Keratinocyte (primary cell): ENCODE data around the gene PI4KA. TPM values are rescaled to one million over a fixed set of nuclear protein-coding genes. Genes with fewer than 3 reads are reported as not detected.

ENCODE experiments used
- DNase-seq: peaks from one replicate; pipeline ENCODE4 v3.0.0-alpha.2; 2011; ENCODE audit warnings: low read depth, missing footprints, low spot score
- FAIRE-seq: peaks from 2 replicates; lab custom pipeline; 2011; peaks lifted over from hg19 to GRCh38; lab: Jason Lieb, UNC
- H2AFZ ChIP-seq: 2 replicates; pipeline ENCODE4 v1.6.0; 2012; ENCODE audit warnings: low read length, control low read depth, inconsistent platforms; ENCODE audit not compliant: control insufficient read depth
- H3K27ac ChIP-seq: 2 replicates; pipeline ENCODE4 v1.5.1; 2011; ENCODE audit warnings: low read length; ENCODE audit not compliant: control insufficient read depth, insufficient read depth
- H3K27me3 ChIP-seq: 3 replicates; pipeline ENCODE4 v1.6.0; 2011; ENCODE audit warnings: low read length; ENCODE audit not compliant: control insufficient read depth, insufficient read depth; ENCODE audit errors: extremely low read depth
- H3K36me3 ChIP-seq, 2 experiments: 2 replicates in 1 of 2; 3 replicates in 1 of 2; pipeline ENCODE4 v1.5.1; 2011; ENCODE audit warnings: low read length in 2 of 2, mild to moderate bottlenecking in 1 of 2; ENCODE audit not compliant: control insufficient read depth in 2 of 2, insufficient read depth in 2 of 2; ENCODE audit errors: extremely low read depth in 1 of 2
- H3K4me1 ChIP-seq: 3 replicates; pipeline ENCODE4 v1.5.1; 2011; ENCODE audit warnings: low read length; ENCODE audit not compliant: control insufficient read depth, insufficient read depth; ENCODE audit errors: extremely low read depth
- H3K4me2 ChIP-seq: 3 replicates; pipeline ENCODE4 v1.6.0; 2011; ENCODE audit warnings: low read depth, low read length; ENCODE audit not compliant: control insufficient read depth, insufficient read depth; ENCODE audit errors: extremely low read depth
- H3K4me3 ChIP-seq, 3 experiments: fragments of 200-600 bp in 1 of 3; sonication (generic) in 1 of 3; 2 replicates in 2 of 3; 3 replicates in 1 of 3; pipeline ENCODE4 v1.5.1; 2011 to 2016; ENCODE audit warnings: low read length in 3 of 3, mild to moderate bottlenecking in 3 of 3, control low read depth in 2 of 3, inconsistent platforms in 1 of 3, low read depth in 1 of 3, mixed read lengths in 1 of 3, mixed run types in 1 of 3, moderate library complexity in 1 of 3; ENCODE audit not compliant: control insufficient read depth in 2 of 3, insufficient read depth in 2 of 3; ENCODE audit errors: extremely low read depth in 1 of 3
- H3K79me2 ChIP-seq: 2 replicates; pipeline ENCODE4 v1.6.0; 2012; ENCODE audit warnings: low read length; ENCODE audit not compliant: control insufficient read depth, insufficient read depth
- H3K9ac ChIP-seq: 3 replicates; pipeline ENCODE4 v1.6.0; 2011; ENCODE audit warnings: low read length; ENCODE audit not compliant: control insufficient read depth, insufficient read depth; ENCODE audit errors: extremely low read depth
- H3K9me1 ChIP-seq: 3 replicates; pipeline ENCODE4 v1.6.0; 2011; ENCODE audit warnings: low read length; ENCODE audit not compliant: control insufficient read depth, insufficient read depth; ENCODE audit errors: extremely low read depth
- H3K9me3 ChIP-seq: 2 replicates; pipeline ENCODE4 v1.5.1; 2012; ENCODE audit warnings: low read depth, low read length; ENCODE audit not compliant: control insufficient read depth
- H4K20me1 ChIP-seq: 3 replicates; pipeline ENCODE4 v1.6.0; 2011; ENCODE audit warnings: low read length; ENCODE audit not compliant: control insufficient read depth, insufficient read depth; ENCODE audit errors: extremely low read depth
- CTCF ChIP-seq, 3 experiments: IDR thresholded peaks in 1 of 3; conservative IDR thresholded peaks in 1 of 3; optimal IDR thresholded peaks in 1 of 3; 2 replicates in 2 of 3; 3 replicates in 1 of 3; pipeline versions ENCODE3 to v1.5.1; 2011; ENCODE audit warnings: low read length in 3 of 3, mild to moderate bottlenecking in 3 of 3, moderate library complexity in 2 of 3, control low read depth in 1 of 3, inconsistent platforms in 1 of 3; ENCODE audit not compliant: insufficient read depth in 2 of 3; ENCODE audit errors: extremely low read depth in 1 of 3
- EZH2 ChIP-seq: IDR thresholded peaks from one replicate; pipeline ENCODE4 v1.6.1; 2012; ENCODE audit warnings: inconsistent platforms, mild to moderate bottlenecking, low read length, moderate library complexity
- dilution Hi-C: fragments of 300-500 bp; cut with MboI; formaldehyde crosslinking; loops from one replicate; pipeline ENCODE4 v1.7.0; 2020; ENCODE audit warnings: low sequenced_read_pairs; ENCODE audit not compliant: extremely low pct_ligation_motif_present
- polyA plus RNA-seq, 5 experiments: library from polyadenylated mRNA; depleted of rRNA in 3 of 5; stranded (reverse) in 3 of 5; stranded (forward) in 1 of 5; unstranded in 1 of 5; fragments of >200 nt; gene quantifications; 1 replicate in 1 of 5; 2 replicates in 3 of 5; 3 replicates in 1 of 5; pipeline versions ENCODE4 v1.2.1 to v1.2.3, GENCODE V29; 2011 to 2012; ENCODE audit warnings: missing spikeins in 2 of 5, low read depth in 1 of 5, low replicate concordance in 1 of 5

PI4KA gene
- polyA plus RNA-seq, 1 donor (not counting 4 experiments of a cell fraction or from before 2014, with no cell fraction given): 13.6 TPM

- Histone ChIP-seq H3K36me3 (peaks cover 14 to 20% of the 10 kb centered on the region in 2 experiments), H3K9me3 (no peaks in the 10 kb centered on the region), H3K9me1 (no peaks in the 10 kb centered on the region), H3K4me3 (no peak overlapping the region), H3K27me3 (no peaks in the 10 kb centered on the region), H3K9ac (no peak overlapping the region), H2AFZ (no peak overlapping the region), H3K4me1 (peaks cover 9% of the 10 kb centered on the region), H3K4me2 (no peak overlapping the region), H3K27ac (no peak overlapping the region), H4K20me1 (no peaks in the 10 kb centered on the region), H3K79me2 (no peaks in the 10 kb centered on the region)
- no peak for DNase-seq
- FAIRE-seq: no peak
- dilution Hi-C loops: no loop called here
- TF ChIP-seq EZH2: no peak
- TF ChIP-seq CTCF (optimal IDR thresholded peaks at IDR 0.05 in 1 of 3, IDR thresholded peaks at IDR 0.05 in 1 of 3, conservative IDR thresholded peaks at IDR 0.05 in 1 of 3; ENCODE audit: extremely low read depth in 1 of 3, insufficient read depth in 2 of 3, low read length in 3 of 3): no peak
Measured at GRCh38 chr22:20802922-20803553, 55.6 kb downstream of the PI4KA start.

GRCh38 chr22:20802452-20802851 is 56.2 kb downstream of the PI4KA start:
- no peaks in the 10 kb centered on the region for H3K27me3 ChIP-seq
- no peaks in the 10 kb centered on the region for H3K9me1 ChIP-seq
- no peak overlapping the region for H3K9ac ChIP-seq
- H3K4me2 ChIP-seq: no peak overlapping the region
- FAIRE-seq: no peak
- H3K4me1 ChIP-seq: peaks cover 8% of the 10 kb centered on the region
- no peak for DNase-seq
- no peak overlapping the region for H3K27ac ChIP-seq
- dilution Hi-C loops: no loop called here
- peaks cover 16 to 24% of the 10 kb centered on the region in 2 experiments for H3K36me3 ChIP-seq
- no peak overlapping the region for H2AFZ ChIP-seq
- H3K9me3 ChIP-seq: no peaks in the 10 kb centered on the region
- H3K79me2 ChIP-seq: no peaks in the 10 kb centered on the region
- H3K4me3 ChIP-seq: no peak overlapping the region
- H4K20me1 ChIP-seq: no peaks in the 10 kb centered on the region
- TF ChIP-seq EZH2 (no peak), CTCF (optimal IDR thresholded peaks at IDR 0.05 in 1 of 3, IDR thresholded peaks at IDR 0.05 in 1 of 3, conservative IDR thresholded peaks at IDR 0.05 in 1 of 3; ENCODE audit: extremely low read depth in 1 of 3, insufficient read depth in 2 of 3, low read length in 3 of 3) (no peak)
